ENCODE results near the gene GRIFIN. TPM values are rescaled to one million over a fixed set of nuclear protein-coding genes. Genes with fewer than 3 reads are reported as not detected.

Gene GRIFIN
- total RNA-seq: not detected in 2 replicates

GRCh38 chr7:2476298-2476697, at the start of gene GRIFIN:
Gene GRIFIN, minus strand, starts transcription at chr7:2476398. Its CDS starts 15 bp downstream, at chr7:2476383.
- intact Hi-C loops (cut with micrococcal nuclease): loop anchor here (2.0 kb wide), 1 partner anchor 83 kb away; the partner anchor contains the start of gene IQCE

- intact Hi-C loops (cut with micrococcal nuclease): loop anchor here (10.0 kb wide), 2 partner anchors 280 to 580 kb away; partner anchors contain the start of genes MRM2 and NUDT1
These were observed 48.8 kb upstream of the GRIFIN start for GRCh38 chr7:2524808-2525657.

GRCh38 chr7:2523941-2524807, 48.0 kb upstream of the GRIFIN start:
- intact Hi-C loops (cut with micrococcal nuclease): loop anchor here (2.0 to 10.0 kb wide), 3 partner anchors 235 to 579 kb away; partner anchors contain the start of genes MRM2 and NUDT1

GRCh38 chr7:2523461-2523936, 47.3 kb upstream of the GRIFIN start:
- intact Hi-C loops (cut with micrococcal nuclease): loop anchor here (2.0 to 10.0 kb wide), 3 partner anchors 235 to 579 kb away; partner anchors contain the start of genes MRM2 and NUDT1

- intact Hi-C loops (cut with micrococcal nuclease): loop anchor here (1.0 to 10.0 kb wide), 5 partner anchors 7 to 578 kb away; partner anchors contain the start of genes MRM2 and NUDT1
These were observed 46.7 kb upstream of the GRIFIN start for GRCh38 chr7:2522780-2523433.

- intact Hi-C loops (cut with micrococcal nuclease): loop anchor here (1.0 to 10.0 kb wide), 5 partner anchors 8 to 577 kb away; partner anchors contain the start of genes MRM2 and NUDT1
These were observed 45.9 kb upstream of the GRIFIN start for GRCh38 chr7:2521952-2522591.

GRCh38 chr7:2521341-2521745, 45.1 kb upstream of the GRIFIN start:
- intact Hi-C loops (cut with micrococcal nuclease): loop anchor here (10.0 kb wide), 2 partner anchors 277 to 577 kb away; partner anchors contain the start of genes MRM2 and NUDT1

GRCh38 chr7:2520761-2521290, 44.6 kb upstream of the GRIFIN start:
- intact Hi-C loops (cut with micrococcal nuclease): loop anchor here (10.0 kb wide), 2 partner anchors 276 to 576 kb away; partner anchors contain the start of genes MRM2 and NUDT1

GRCh38 chr7:2520131-2520760, 44.0 kb upstream of the GRIFIN start:
- intact Hi-C loops (cut with micrococcal nuclease): loop anchor here (10.0 kb wide), 2 partner anchors 275 to 575 kb away; partner anchors contain the start of genes MRM2 and NUDT1

- intact Hi-C loops (cut with micrococcal nuclease): loop anchor here (1.0 kb wide), 4 partner anchors 11 to 113 kb away; partner anchors contain the start of genes BRAT1 and TTYH3
These were observed 43.1 kb upstream of the GRIFIN start, which contains the start of gene LFNG for GRCh38 chr7:2519119-2519930. Gene LFNG, plus strand, starts transcription at chr7:2519774. Its CDS starts 88 bp downstream, at chr7:2519862.

GRCh38 chr7:2518737-2519118, 42.5 kb upstream of the GRIFIN start:
- intact Hi-C loops (cut with micrococcal nuclease): loop anchor here (1.0 kb wide), 4 partner anchors 10 to 113 kb away; partner anchors contain the start of genes BRAT1 and TTYH3

- intact Hi-C loops (cut with micrococcal nuclease): no loop called here
These were observed 41.7 kb upstream of the GRIFIN start for GRCh38 chr7:2517678-2518507.

- intact Hi-C loops (cut with micrococcal nuclease): no loop called here
These were observed 40.8 kb upstream of the GRIFIN start for GRCh38 chr7:2517026-2517425.

GRCh38 chr7:2516194-2516555, 40.0 kb upstream of the GRIFIN start:
- intact Hi-C loops (cut with micrococcal nuclease): no loop called here

GRCh38 chr7:2515424-2516193, 39.4 kb upstream of the GRIFIN start:
- intact Hi-C loops (cut with micrococcal nuclease): no loop called here

All from T-helper 1 cell treated with Interleukin-12 subunit alpha and Interleukin-12 subunit beta and Interleukin-4 antibody, amounts not matched to agents 30 ng/mL and 1 ng/mL, for 36 hours (primary cell).